Endodermal cell (in vitro differentiated cells): ENCODE data around the gene EFNA3. TPM values are rescaled to one million over a fixed set of nuclear protein-coding genes. Genes with fewer than 3 reads are reported as not detected.

Source experiments
- DNase-seq: peaks from one replicate; pipeline ENCODE4 v3.0.0-alpha.2; 2017
- H3K27ac ChIP-seq: 2 replicates; pipeline ENCODE4 v1.5.1; 2013; ENCODE audit warnings: mild to moderate bottlenecking, low read depth, low read length, moderate library complexity
- H3K27me3 ChIP-seq: 2 replicates; pipeline ENCODE4 v1.6.1; 2013; ENCODE audit warnings: mild to moderate bottlenecking, low read length, moderate library complexity; ENCODE audit not compliant: insufficient read depth, control insufficient read depth, poor library complexity, severe bottlenecking
- H3K36me3 ChIP-seq: 2 replicates; pipeline ENCODE4 v1.7.0; 2013; ENCODE audit warnings: mild to moderate bottlenecking, low read length, moderate library complexity; ENCODE audit not compliant: control insufficient read depth, insufficient read depth
- H3K4me1 ChIP-seq: one replicate; pipeline ENCODE4 v1.7.0; 2013; ENCODE audit warnings: low read length; ENCODE audit not compliant: control insufficient read depth, insufficient read depth
- H3K4me3 ChIP-seq: 2 replicates; pipeline ENCODE4 v1.5.1; 2013; ENCODE audit warnings: mild to moderate bottlenecking, low read length, moderate library complexity
- H3K9ac ChIP-seq: 2 replicates; pipeline ENCODE4 v1.6.1; 2013; ENCODE audit warnings: mild to moderate bottlenecking, low read length, moderate library complexity; ENCODE audit not compliant: poor library complexity, severe bottlenecking; ENCODE audit errors: extremely low read depth
- H3K9me3 ChIP-seq: 2 replicates; pipeline ENCODE4 v1.6.1; 2013; ENCODE audit warnings: mild to moderate bottlenecking, low read length, moderate library complexity; ENCODE audit not compliant: control insufficient read depth
- H3K27ac Mint-ChIP-seq: 2 replicates; pipeline ENCODE4 v1.8.0; 2020; ENCODE audit warnings: mixed read lengths
- H3K27me3 Mint-ChIP-seq: 2 replicates; pipeline ENCODE4 v1.8.0; 2021; ENCODE audit warnings: mild to moderate bottlenecking, mixed read lengths; ENCODE audit not compliant: insufficient read depth
- H3K36me3 Mint-ChIP-seq: 2 replicates; pipeline ENCODE4 v1.8.0; 2020; ENCODE audit warnings: low read depth, mixed read lengths
- H3K4me1 Mint-ChIP-seq: 2 replicates; pipeline ENCODE4 v1.8.0; 2020; ENCODE audit warnings: mixed read lengths
- H3K4me3 Mint-ChIP-seq: 2 replicates; pipeline ENCODE4 v1.8.0; 2020; ENCODE audit warnings: mild to moderate bottlenecking, moderate library complexity, mixed read lengths
- H3K9me3 Mint-ChIP-seq: 2 replicates; pipeline ENCODE4 v1.8.0; 2020; ENCODE audit warnings: mild to moderate bottlenecking, mixed read lengths
- WGBS, 2 experiments: methylation state at CpG; one replicate each; pipeline versions ENCODE4 v1.1.5 to v1.1.7; 2013; ENCODE audit warnings: missing lambda C conversion rate in 2 of 2, mixed read lengths in 1 of 2; ENCODE audit not compliant: insufficient coverage in 1 of 2, insufficient read length in 1 of 2; 5-methylcytosine and 5-hydroxymethylcytosine counted together
- total RNA-seq, 2 donors: library from RNA; stranded (reverse); fragmentation: NEBNext Ultra II Directional in 1 of 2; extraction: Animal tissue kit (Norgen Biotek cat#: 25700) in 1 of 2; gene quantifications; 2 replicates in 1 of 2; 3 replicates in 1 of 2; pipeline ENCODE4 v1.2.1, GENCODE V29; 2021
- TF ChIP-seq, protein P1 (sequence below): fragments of 200-600 bp; sonication (generic); conservative IDR thresholded peaks from 2 replicates; pipeline ENCODE4 v1.5.0; 2021; ENCODE audit warnings: antibody characterized with exemption, mild to moderate bottlenecking

EFNA3 gene
- total RNA-seq, 2 donors from 2014 or later: 3.1 to 6.0 TPM

DNA sequence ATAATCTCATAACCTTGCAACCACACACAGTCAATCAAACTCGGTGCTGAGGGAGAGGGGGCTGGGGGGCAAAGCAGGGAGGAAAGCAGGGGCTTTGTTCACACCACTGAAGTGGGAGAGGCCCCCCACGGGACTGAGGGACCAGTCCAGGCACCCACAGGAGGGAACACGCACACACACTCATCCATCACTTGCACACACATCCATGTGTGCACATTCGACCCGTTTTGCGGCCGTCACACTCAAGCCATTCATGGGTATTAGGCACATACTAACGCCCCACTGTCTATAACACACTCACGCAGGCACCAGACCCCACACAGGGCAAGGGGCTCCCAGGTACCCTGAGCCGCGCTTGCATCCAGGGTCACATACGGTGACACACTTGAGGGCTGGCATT lies 14.0 kb downstream of the EFNA3 start:
- H3K4me3 ChIP-seq: no peak overlapping the region
- no peaks in the 10 kb centered on the region for H3K36me3 ChIP-seq
- 92 to 100% methylated on average over 4 to 12 of the region's 12 CpGs for WGBS, 2 experiments
- TF ChIP-seq, protein P1, sequence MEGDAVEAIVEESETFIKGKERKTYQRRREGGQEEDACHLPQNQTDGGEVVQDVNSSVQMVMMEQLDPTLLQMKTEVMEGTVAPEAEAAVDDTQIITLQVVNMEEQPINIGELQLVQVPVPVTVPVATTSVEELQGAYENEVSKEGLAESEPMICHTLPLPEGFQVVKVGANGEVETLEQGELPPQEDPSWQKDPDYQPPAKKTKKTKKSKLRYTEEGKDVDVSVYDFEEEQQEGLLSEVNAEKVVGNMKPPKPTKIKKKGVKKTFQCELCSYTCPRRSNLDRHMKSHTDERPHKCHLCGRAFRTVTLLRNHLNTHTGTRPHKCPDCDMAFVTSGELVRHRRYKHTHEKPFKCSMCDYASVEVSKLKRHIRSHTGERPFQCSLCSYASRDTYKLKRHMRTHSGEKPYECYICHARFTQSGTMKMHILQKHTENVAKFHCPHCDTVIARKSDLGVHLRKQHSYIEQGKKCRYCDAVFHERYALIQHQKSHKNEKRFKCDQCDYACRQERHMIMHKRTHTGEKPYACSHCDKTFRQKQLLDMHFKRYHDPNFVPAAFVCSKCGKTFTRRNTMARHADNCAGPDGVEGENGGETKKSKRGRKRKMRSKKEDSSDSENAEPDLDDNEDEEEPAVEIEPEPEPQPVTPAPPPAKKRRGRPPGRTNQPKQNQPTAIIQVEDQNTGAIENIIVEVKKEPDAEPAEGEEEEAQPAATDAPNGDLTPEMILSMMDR: no peak
- no peak overlapping the region for H3K27ac ChIP-seq
- Mint-ChIP-seq H3K4me1 (peaks cover 3% of the 10 kb centered on the region), H3K27ac (no peak overlapping the region), H3K4me3 (no peak overlapping the region), H3K36me3 (no peaks in the 10 kb centered on the region), H3K27me3 (peaks cover 47% of the 10 kb centered on the region), H3K9me3 (no peaks in the 10 kb centered on the region)
- peaks cover 25% of the 10 kb centered on the region for H3K27me3 ChIP-seq
- H3K9me3 ChIP-seq: no peaks in the 10 kb centered on the region
- no peak overlapping the region for H3K9ac ChIP-seq
- DNase-seq: no peak
- H3K4me1 ChIP-seq: peaks cover 2% of the 10 kb centered on the region

DNA sequence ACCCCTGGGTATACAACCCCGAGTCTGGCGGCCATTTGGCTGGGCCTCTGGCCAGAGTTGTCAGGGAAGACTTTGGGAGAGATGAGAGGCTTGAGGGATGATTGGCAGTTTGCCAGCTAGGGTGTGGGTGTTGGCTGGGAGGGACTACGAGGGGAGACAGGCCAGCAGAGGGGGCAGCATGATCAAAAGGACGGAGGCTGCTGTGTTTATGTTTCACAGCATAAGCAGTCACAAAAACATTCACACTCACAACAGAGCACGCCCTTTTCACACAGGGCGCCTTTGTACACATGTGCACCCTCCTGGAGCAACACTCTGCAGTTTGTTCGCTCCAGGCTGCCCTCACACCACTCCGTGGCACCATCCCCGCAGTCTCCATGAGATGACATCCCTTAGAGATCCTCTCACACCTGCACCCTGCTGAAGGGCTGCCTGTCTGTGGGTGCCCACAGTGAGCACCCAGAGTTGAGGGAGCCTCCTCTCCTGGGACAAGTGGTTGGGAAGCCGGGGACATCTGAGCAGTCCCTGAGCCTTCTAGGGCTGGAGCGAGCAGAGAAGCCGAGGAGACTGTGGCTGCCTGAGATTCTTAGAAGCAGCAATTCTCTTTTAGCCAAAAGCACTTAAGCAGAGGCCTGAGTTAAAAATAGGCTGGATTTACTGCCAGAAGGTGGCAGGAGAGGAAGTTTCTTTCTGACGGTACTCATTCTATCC lies 15.4 kb downstream of the EFNA3 start:
- Histone ChIP-seq H3K4me3 (no peak overlapping the region), H3K9ac (no peak overlapping the region), H3K27ac (no peak overlapping the region), H3K36me3 (no peaks in the 10 kb centered on the region), H3K4me1 (peaks cover 2% of the 10 kb centered on the region), H3K27me3 (peaks cover 25% of the 10 kb centered on the region), H3K9me3 (no peaks in the 10 kb centered on the region)
- 63 to 64% methylated on average over 6 to 13 of the region's 13 CpGs for WGBS, 2 experiments
- Mint-ChIP-seq H3K27me3 (peaks cover 45% of the 10 kb centered on the region), H3K4me3 (no peak overlapping the region), H3K4me1 (peaks cover 3% of the 10 kb centered on the region), H3K9me3 (peaks cover 1% of the 10 kb centered on the region), H3K27ac (no peak overlapping the region), H3K36me3 (no peaks in the 10 kb centered on the region)
- TF ChIP-seq, protein P1: peak; percentile 70
- peak; percentile 70 for DNase-seq

DNA sequence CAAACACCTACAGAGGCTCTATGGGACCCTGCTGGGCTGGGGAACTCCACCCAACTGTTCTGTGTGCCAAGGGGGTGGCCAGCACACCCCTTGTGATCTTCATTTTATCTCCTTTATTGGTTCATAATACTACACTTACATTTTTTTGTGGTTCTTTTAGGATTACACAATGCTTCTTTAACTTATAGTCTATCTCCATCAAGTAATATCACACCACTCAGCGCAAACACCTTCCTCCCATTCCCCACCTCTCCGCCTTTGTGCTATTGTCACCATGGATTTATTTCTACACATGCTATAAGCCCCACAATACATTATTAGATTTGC lies 15.9 kb downstream of the EFNA3 start:
- no peaks in the 10 kb centered on the region for H3K9me3 ChIP-seq
- Mint-ChIP-seq H3K36me3 (no peaks in the 10 kb centered on the region), H3K4me1 (peaks cover 3% of the 10 kb centered on the region), H3K27me3 (peaks cover 44% of the 10 kb centered on the region), H3K9me3 (peaks cover 1% of the 10 kb centered on the region), H3K27ac (no peak overlapping the region), H3K4me3 (no peak overlapping the region)
- TF ChIP-seq, protein P1: no peak
- 83 to 90% methylated on average over 1 to 2 of the region's 2 CpGs for WGBS, 2 experiments
- no peaks in the 10 kb centered on the region for H3K36me3 ChIP-seq
- H3K27me3 ChIP-seq: peaks cover 25% of the 10 kb centered on the region
- DNase-seq: no peak
- peaks cover 2% of the 10 kb centered on the region for H3K4me1 ChIP-seq
- no peak overlapping the region for H3K9ac ChIP-seq
- H3K27ac ChIP-seq: no peak overlapping the region
- no peak overlapping the region for H3K4me3 ChIP-seq
